Colonic mucosa (tissue), 4 donors: ENCODE measurements around the gene TMPRSS5. TPM values are rescaled to one million over a fixed set of nuclear protein-coding genes. Genes with fewer than 3 reads are reported as not detected.

ENCODE experiments used
- DNase-seq: peaks from one replicate; pipeline ENCODE4 v3.0.0-alpha.2; 2020
- H3K27ac ChIP-seq: fragments of 200-600 bp; one replicate; pipeline ENCODE4 v1.8.0; 2021
- H3K27me3 ChIP-seq: fragments of 200-600 bp; one replicate; pipeline ENCODE4 v1.8.0; 2021
- H3K36me3 ChIP-seq: fragments of 200-600 bp; one replicate; pipeline ENCODE4 v1.8.0; 2021
- H3K4me1 ChIP-seq: fragments of 200-600 bp; one replicate; pipeline ENCODE4 v1.8.0; 2021; ENCODE audit warnings: mild to moderate bottlenecking
- H3K4me3 ChIP-seq: fragments of 200-600 bp; one replicate; pipeline ENCODE4 v1.8.0; 2021
- H3K9ac ChIP-seq, 2 donors: one replicate each; pipeline ENCODE4 v1.7.0; 2013; ENCODE audit warnings: control low read depth in 2 of 2, low read depth in 2 of 2, low read length in 2 of 2
- H3K9me3 ChIP-seq: fragments of 200-600 bp; one replicate; pipeline ENCODE4 v1.8.0; 2021
- intact Hi-C: fragments of 100-400 bp; cut with DNase I; formaldehyde crosslinking; loops from one replicate; pipeline ENCODE4 v1.14.1; 2022
- total RNA-seq, 2 donors: library from RNA; stranded (reverse); fragmentation: NEBNext Ultra II Directional in 1 of 2; extraction: Animal tissue kit (Norgen Biotek cat#: 25700) in 1 of 2; gene quantifications; one replicate each; pipeline ENCODE4 v1.2.1, GENCODE V29; 2021
- TF ChIP-seq, protein P1 (sequence below): fragments of 200-600 bp; IDR thresholded peaks from one replicate; pipeline ENCODE4 v1.8.0; 2022; ENCODE audit warnings: antibody characterized with exemption, mild to moderate bottlenecking
- donor health status: healthy.
- donor health status: DM: no; HTN: no; CAD: no.
- donor health status: DM: no; HTN: no; CAD: no.

TMPRSS5 gene
- total RNA-seq, 2 donors from 2014 or later = 0.11 to 0.59 TPM

- TF ChIP-seq, protein P1, sequence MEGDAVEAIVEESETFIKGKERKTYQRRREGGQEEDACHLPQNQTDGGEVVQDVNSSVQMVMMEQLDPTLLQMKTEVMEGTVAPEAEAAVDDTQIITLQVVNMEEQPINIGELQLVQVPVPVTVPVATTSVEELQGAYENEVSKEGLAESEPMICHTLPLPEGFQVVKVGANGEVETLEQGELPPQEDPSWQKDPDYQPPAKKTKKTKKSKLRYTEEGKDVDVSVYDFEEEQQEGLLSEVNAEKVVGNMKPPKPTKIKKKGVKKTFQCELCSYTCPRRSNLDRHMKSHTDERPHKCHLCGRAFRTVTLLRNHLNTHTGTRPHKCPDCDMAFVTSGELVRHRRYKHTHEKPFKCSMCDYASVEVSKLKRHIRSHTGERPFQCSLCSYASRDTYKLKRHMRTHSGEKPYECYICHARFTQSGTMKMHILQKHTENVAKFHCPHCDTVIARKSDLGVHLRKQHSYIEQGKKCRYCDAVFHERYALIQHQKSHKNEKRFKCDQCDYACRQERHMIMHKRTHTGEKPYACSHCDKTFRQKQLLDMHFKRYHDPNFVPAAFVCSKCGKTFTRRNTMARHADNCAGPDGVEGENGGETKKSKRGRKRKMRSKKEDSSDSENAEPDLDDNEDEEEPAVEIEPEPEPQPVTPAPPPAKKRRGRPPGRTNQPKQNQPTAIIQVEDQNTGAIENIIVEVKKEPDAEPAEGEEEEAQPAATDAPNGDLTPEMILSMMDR = no peak
- Histone ChIP-seq H3K36me3 (no peaks in the 10 kb centered on the region), H3K9ac (no peak overlapping the region), H3K27ac (no peak overlapping the region), H3K27me3 (no peaks in the 10 kb centered on the region), H3K9me3 (no peaks in the 10 kb centered on the region), H3K4me3 (no peak overlapping the region), H3K4me1 (no peaks in the 10 kb centered on the region)
- DNase-seq = no peak
- intact Hi-C loops = no loop called here
Observed at GRCh38 chr11:113681282-113681681, 24.8 kb downstream of the TMPRSS5 start.

DNA sequence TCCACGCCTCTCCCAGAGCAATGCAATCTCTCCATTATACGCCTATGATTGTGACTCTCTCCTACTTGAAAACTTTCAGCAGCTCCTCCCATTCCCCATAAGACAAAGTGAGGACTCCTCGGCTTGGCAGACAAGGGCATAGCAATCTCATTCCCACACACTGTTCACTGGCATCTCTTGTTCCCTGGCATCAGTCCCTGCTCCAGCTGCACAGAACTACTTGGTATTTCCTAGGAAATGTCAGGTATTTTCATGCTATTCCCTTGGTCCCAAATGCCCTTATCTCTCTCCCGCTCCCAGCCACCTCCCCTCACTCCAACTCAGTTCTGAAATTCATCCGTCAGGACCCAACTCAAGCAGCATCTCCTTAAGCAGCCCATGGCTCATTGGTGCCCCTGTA lies 28.4 kb downstream of the TMPRSS5 start:
- TF ChIP-seq, protein P1 = no peak
- intact Hi-C loops = no loop called here
- no peak overlapping the region for H3K4me3 ChIP-seq

DNA sequence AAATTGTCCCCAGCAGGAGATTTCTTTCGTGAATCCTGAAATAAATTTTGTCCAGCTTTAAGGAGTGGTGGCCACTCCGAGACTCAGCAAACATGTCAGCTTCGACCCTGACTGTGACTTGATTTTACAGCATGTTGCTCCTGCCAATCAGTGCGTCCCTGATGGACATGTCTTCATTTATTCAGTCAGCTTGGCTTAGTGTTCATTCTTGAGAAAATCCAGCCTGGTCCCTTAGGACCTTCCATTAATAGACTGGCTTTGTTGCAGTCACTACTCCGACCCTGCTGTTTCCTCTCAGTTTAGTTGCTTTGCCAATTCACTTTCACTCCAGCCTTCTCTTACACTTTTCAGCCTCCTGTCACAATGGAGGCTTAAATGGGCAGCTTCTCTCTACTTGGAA lies 30.5 kb downstream of the TMPRSS5 start:
- H3K27me3 ChIP-seq = no peaks in the 10 kb centered on the region
- H3K9ac ChIP-seq = no peak overlapping the region
- H3K27ac ChIP-seq = no peak overlapping the region
- no peaks in the 10 kb centered on the region for H3K9me3 ChIP-seq
- no peak overlapping the region for H3K4me3 ChIP-seq
- intact Hi-C loops = no loop called here
- no peak for DNase-seq
- no peaks in the 10 kb centered on the region for H3K36me3 ChIP-seq
- TF ChIP-seq, protein P1 = no peak
- no peaks in the 10 kb centered on the region for H3K4me1 ChIP-seq

More for the DNA sequence above, 28.4 kb downstream of the TMPRSS5 start:
- DNase-seq = no peak
- Histone ChIP-seq H3K4me1 (no peaks in the 10 kb centered on the region), H3K27ac (no peak overlapping the region), H3K9ac (no peak overlapping the region), H3K27me3 (no peaks in the 10 kb centered on the region), H3K9me3 (no peaks in the 10 kb centered on the region), H3K36me3 (no peaks in the 10 kb centered on the region)

DNA sequence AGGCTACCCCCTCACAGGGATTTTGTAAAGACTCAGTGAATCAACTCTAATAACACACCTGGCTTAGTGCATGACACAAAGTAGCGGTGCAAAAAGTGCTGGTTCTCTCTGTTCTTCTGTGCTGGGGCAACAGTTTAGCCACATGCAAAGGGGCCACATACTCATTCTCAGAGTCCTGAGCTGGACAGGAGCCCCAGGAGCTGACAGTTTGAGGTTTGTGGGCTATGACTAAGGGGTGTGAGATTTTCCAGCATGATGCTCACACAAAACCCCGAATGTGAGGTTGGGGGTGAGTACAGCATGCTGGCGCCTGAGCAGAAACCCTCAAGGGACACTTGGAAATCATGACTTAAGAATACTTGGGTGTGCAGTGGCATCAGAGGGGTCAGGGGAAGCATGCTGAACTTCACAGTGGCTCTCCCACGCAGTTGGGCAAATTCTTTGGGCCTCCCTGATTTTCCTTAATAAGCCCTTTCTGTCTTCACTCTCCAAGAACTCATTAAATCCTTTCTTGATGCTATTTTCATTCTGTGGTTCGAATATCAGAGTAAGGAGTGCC lies 31.0 kb downstream of the TMPRSS5 start:
- Histone ChIP-seq H3K4me1 (no peaks in the 10 kb centered on the region), H3K4me3 (no peak overlapping the region), H3K27ac (no peak overlapping the region), H3K36me3 (no peaks in the 10 kb centered on the region), H3K9ac (no peak overlapping the region), H3K27me3 (no peaks in the 10 kb centered on the region), H3K9me3 (no peaks in the 10 kb centered on the region)
- no peak for DNase-seq
- intact Hi-C loops = no loop called here
- TF ChIP-seq, protein P1 = no peak

GRCh38 chr11:113674397-113674685 lies 31.8 kb downstream of the TMPRSS5 start:
- Histone ChIP-seq H3K9ac (no peak overlapping the region), H3K36me3 (no peaks in the 10 kb centered on the region), H3K4me3 (no peak overlapping the region), H3K9me3 (no peaks in the 10 kb centered on the region), H3K27me3 (no peaks in the 10 kb centered on the region), H3K4me1 (no peaks in the 10 kb centered on the region), H3K27ac (no peak overlapping the region)
- intact Hi-C loops = no loop called here
- DNase-seq = no peak
- TF ChIP-seq, protein P1 = no peak
